ENCODE data around the gene ORAI1. TPM values are rescaled to one million over a fixed set of nuclear protein-coding genes. Genes with fewer than 3 reads are reported as not detected.

Gene ORAI1
- total and polyA plus RNA-seq, 2 of the 13 experiments (the other 11 are each of a cell fraction or from before 2014, with no cell fraction given): 9.2 to 17.2 TPM

GRCh38 chr12:121580959-121581685, 45.2 kb upstream of the ORAI1 start, which contains the start of gene KDM2B (continued):
- TF ChIP-seq ZNF142 (CRISPR knock-in tag; IDR thresholded peaks at IDR 0.05) (no peak), FOXP4 (CRISPR knock-in tag; IDR thresholded peaks at IDR 0.05) (peak; percentile 24; the same call in 1 of the 2 replicates), EHMT2 (IDR thresholded peaks at IDR 0.05; ENCODE audit: borderline replicate concordance, low read depth, low read length) (no peak), SRY (CRISPR knock-in tag; IDR thresholded peaks at IDR 0.05) (no peak), PRPF4 (IDR thresholded peaks at IDR 0.05; ENCODE audit: low read depth, low read length, poor library complexity, severe bottlenecking) (no peak), ZNF207 (IDR thresholded peaks at IDR 0.05; ENCODE audit: borderline replicate concordance) (no peak), SIN3A (IDR thresholded peaks at IDR 0.05; ENCODE audit: borderline replicate concordance, low read depth, low read length) (peak; percentile 88; the same call in 1 of the 2 replicates)
- TF ChIP-seq, protein P1, sequence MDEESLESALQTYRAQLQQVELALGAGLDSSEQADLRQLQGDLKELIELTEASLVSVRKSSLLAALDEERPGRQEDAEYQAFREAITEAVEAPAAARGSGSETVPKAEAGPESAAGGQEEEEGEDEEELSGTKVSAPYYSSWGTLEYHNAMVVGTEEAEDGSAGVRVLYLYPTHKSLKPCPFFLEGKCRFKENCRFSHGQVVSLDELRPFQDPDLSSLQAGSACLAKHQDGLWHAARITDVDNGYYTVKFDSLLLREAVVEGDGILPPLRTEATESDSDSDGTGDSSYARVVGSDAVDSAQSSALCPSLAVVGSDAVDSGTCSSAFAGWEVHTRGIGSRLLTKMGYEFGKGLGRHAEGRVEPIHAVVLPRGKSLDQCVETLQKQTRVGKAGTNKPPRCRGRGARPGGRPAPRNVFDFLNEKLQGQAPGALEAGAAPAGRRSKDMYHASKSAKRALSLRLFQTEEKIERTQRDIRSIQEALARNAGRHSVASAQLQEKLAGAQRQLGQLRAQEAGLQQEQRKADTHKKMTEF (CRISPR knock-in tag; IDR thresholded peaks at IDR 0.05): no peak; the same call in 1 of the 2 replicates
- TF ChIP-seq, protein P2, sequence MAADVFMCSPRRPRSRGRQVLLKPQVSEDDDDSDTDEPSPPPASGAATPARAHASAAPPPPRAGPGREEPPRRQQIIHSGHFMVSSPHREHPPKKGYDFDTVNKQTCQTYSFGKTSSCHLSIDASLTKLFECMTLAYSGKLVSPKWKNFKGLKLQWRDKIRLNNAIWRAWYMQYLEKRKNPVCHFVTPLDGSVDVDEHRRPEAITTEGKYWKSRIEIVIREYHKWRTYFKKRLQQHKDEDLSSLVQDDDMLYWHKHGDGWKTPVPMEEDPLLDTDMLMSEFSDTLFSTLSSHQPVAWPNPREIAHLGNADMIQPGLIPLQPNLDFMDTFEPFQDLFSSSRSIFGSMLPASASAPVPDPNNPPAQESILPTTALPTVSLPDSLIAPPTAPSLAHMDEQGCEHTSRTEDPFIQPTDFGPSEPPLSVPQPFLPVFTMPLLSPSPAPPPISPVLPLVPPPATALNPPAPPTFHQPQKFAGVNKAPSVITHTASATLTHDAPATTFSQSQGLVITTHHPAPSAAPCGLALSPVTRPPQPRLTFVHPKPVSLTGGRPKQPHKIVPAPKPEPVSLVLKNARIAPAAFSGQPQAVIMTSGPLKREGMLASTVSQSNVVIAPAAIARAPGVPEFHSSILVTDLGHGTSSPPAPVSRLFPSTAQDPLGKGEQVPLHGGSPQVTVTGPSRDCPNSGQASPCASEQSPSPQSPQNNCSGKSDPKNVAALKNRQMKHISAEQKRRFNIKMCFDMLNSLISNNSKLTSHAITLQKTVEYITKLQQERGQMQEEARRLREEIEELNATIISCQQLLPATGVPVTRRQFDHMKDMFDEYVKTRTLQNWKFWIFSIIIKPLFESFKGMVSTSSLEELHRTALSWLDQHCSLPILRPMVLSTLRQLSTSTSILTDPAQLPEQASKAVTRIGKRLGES (CRISPR knock-in tag; IDR thresholded peaks at IDR 0.05; ENCODE audit: borderline replicate concordance): no peak
- TF ChIP-seq, protein P3, sequence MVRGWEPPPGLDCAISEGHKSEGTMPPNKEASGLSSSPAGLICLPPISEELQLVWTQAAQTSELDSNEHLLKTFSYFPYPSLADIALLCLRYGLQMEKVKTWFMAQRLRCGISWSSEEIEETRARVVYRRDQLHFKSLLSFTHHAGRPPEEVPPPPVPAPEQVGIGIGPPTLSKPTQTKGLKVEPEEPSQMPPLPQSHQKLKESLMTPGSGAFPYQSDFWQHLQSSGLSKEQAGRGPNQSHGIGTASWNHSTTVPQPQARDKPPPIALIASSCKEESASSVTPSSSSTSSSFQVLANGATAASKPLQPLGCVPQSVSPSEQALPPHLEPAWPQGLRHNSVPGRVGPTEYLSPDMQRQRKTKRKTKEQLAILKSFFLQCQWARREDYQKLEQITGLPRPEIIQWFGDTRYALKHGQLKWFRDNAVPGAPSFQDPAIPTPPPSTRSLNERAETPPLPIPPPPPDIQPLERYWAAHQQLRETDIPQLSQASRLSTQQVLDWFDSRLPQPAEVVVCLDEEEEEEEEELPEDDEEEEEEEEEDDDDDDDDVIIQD (CRISPR knock-in tag; IDR thresholded peaks at IDR 0.05; ENCODE audit: low read depth): no peak
